NK-92 (cell line): ENCODE results near the gene TOX2.

ENCODE experiments used
- DNase-seq: peaks from one replicate; lab custom pipeline; 2025; ENCODE audit not compliant: unreplicated experiment; lab: John Stamatoyannopoulos, UW

The TOX2 gene

DNA sequence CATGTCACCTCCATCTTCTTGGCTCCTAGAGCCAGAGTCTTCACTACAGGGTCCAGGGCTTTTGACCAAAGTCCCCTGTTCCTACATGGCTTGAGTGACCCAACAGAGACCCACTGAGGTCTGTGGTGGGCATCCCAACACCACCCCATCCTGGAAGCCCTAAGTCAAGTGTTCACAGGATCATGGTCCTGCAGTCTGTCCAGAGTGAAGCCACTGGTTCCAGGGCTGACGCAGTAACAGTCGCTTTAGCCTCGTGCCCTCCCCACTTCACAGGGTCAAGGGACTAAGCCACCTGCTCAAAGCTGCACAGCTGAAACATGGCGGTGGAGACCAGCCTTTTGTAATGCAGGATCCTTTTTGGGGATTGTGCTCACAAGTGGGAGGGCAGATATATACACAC, 138.4 kb downstream of the TOX2 start:
- DNase-seq, result no peak

- no peak for DNase-seq
These were observed 139.5 kb downstream of the TOX2 start for GRCh38 chr20:44054118-44054517.

DNA sequence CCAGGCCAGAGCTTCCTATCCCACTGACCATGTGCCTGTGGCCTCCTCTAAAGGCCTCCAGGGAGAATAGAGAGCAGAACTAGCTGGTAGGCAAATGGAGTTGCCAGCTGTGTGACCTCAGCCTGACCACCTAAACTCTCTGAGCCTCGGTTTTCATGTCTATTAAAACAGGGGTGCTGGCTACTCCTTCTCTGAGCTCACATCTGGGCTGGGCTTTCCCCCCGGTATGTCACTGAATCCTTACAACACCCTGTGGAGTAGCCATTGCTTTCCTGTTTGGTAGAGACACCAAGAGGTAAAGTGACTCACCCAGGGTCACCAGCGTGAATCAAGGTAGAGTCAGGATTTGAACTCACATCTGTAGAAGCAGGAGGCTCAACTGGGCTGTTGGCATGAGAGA, 140.2 kb downstream of the TOX2 start:
- DNase-seq, result no peak

GRCh38 chr20:44056010-44056698, 141.5 kb downstream of the TOX2 start:
- no peak for DNase-seq

DNA sequence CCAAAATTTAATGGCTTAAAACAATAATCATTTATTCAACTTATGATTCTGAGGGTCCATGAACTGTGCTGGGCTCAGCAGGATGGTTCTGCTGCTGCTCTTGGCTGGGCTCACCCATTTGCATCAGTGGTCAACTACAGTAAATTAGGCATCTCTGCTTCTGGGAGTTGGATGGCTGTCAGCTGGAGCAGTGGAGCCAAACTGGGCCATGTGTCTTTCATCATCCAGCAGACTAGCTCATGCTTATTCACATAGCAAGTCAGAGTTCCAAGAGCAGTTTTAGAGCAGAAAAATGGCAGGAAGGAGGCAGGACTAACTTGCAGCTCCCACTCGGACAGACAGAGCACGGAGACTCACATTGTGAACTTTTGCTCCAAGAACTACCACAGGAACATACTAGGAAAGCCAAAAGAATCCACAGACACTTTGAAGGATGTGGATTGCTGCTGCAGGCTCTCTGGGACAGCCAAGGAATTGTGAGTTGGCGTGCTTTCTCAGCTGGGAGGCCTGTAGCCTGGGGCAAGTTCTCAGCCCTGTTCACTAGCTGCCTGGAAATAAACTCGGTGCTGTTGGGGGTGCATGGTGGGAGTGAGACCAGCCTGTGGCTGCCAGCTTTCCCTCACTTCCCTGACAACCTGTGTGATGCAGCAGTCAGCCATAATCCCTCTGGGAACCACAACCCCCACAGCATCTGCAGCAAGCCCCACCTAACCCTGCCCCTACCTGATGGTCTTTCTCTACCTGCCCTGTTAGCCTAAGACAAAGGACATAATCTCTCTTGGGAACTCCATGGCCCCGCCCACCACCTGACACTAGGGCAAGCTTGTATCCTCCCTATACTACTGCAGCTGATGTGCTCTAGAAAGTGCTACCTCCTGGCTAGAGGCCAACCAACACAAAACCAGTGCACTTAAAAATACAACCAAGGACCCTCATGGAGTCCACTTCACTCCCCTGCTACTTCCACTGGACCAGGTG, 143.3 kb downstream of the TOX2 start:
- no peak for DNase-seq

- no peak for DNase-seq
These were observed 150.1 kb downstream of the TOX2 start for GRCh38 chr20:44064501-44065400.

DNA sequence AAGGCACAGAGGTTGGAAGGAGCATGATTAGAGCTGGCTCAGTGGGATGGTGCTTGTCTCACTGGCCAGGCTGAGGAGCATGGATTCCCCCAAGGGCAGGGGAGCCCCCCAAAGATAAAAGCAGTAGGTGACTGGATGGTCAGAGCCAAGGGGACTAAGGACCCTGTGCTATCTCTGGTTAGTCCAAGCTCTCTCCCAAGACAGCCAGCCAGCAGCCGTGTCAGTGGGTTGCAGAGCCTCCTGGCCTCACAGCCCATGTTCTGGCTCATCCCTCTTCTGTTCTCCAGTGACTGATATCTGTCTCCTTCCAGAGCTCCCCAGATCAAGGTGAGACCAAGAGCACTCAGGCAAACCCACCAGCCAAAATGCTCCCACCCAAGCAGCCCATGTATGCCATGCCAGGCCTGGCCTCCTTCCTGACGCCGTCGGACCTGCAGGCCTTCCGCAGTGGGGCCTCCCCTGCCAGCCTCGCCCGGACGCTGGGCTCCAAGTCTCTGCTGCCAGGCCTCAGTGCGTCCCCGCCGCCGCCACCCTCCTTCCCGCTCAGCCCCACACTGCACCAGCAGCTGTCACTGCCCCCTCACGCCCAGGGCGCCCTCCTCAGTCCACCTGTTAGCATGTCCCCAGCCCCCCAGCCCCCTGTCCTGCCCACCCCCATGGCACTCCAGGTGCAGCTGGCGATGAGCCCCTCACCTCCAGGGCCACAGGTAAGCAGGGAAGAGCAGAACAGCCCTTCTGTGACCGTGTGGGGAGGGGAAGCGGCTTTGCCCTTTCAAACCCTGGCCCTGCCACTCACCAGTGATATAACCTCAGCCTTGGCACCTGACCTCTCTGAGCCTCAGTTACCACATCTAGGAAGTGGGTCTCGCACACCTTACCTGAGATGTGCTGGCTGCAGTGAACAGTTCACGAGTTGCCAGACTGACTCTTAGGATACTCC, 151.0 kb downstream of the TOX2 start:
- DNase-seq, result no peak

GRCh38 chr20:44066645-44067606, 152.3 kb downstream of the TOX2 start:
- DNase-seq, result no peak

DNA sequence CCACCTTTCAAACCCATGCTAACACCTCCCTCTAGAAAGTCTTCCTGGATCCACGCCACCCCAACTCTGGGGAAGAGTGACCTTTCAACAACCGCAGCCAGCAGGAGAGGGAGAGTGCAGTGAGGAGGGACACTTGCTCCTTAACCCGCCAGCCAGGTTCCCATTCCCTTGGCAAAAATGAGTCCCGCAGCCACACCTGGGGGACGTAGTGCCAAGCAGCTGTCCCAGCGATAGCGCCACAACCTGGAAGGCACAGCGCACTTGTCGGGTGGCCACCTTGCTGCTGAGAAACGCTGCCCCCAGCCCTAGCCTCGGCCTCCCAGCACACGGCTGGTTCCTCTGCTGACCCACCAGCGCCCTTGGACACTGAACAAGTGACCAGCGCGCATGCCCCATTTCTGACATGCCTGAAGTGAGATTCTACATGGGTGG, 153.0 kb downstream of the TOX2 start:
- no peak for DNase-seq

- DNase-seq, result no peak
These were observed 153.9 kb downstream of the TOX2 start for GRCh38 chr20:44068316-44069201.

DNA sequence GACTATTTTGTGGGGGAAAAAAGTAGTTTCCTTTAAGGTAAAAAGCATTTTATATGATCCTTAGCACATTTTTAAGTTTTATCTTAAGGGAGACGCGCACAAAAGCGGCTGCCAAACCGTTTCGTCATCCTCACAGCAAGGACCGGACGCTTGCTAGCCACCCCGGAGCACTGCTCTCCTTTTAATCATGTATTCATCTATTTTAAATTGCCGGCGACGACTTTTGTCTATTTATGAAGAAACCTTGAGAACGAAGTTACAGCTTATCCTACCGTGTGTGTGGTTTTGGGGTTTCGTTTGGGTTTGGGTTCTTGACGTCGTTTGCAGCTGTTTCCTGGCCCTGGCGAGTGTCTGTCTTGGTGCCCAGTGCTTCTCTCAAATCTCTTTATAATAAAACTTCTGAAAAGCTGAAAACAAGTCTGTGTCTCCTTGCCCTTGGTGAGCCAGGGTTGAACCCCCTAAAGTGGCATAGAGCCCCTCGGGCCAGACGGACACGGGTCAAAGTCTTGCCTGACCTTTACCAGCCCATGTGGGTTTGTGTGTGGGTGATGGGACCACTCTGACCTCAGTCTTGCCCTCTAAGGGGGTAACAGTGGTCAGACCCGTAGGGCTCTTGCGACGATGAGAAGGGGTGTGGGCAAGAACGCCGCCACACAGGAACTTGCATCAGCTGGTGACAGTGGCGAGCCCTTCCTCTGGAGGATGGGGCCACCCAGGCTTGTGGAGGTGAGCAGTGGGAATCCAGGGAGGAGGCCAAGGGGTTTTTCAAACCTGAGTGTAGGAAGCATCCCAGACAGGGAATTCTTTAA, 154.8 kb downstream of the TOX2 start:
- DNase-seq, result no peak

- no peak for DNase-seq
These were observed 155.7 kb downstream of the TOX2 start for GRCh38 chr20:44070139-44070900.

- DNase-seq, result no peak
These were observed 156.4 kb downstream of the TOX2 start for GRCh38 chr20:44071057-44071456.

DNA sequence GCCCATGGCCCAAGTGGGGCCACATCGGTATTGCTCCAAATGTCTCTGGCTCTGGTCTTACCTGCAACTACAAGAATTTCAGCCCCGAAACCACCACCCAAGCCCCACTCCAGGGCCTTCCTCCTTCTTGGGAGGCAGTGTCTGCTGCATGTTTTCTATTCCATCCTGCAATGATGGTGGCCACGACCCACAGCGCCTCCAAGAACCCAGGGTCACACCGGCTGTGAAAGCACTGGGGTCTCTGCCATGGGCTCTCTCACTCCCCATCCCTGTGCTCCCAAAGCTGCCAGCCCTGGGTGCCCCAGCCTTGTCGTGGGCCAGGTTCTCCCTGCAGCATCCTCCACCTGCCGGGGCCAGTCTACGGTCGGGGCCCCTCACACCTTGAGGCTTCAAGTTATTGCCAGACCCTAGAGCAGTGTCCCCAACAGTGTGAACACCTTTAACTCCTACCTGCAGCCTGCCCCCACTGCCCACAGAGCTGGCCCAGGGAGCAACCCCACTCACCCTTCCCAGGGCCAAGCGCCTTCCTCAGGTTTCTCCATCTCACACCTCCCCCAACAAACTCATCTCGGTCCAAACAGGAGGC, 157.0 kb downstream of the TOX2 start:
- no peak for DNase-seq

- DNase-seq, result no peak
These were observed 157.7 kb downstream of the TOX2 start for GRCh38 chr20:44072384-44072783.
